ENCODE data around the gene PPM1H.

PPM1H gene

GRCh38 chr12:62865065-62865464 is 69.9 kb downstream of the PPM1H start:
- TF ChIP-seq TAF1 (IDR thresholded peaks at IDR 0.05; ENCODE audit: low read depth), result no peak
- no peak for TF ChIP-seq YY1 (IDR thresholded peaks at IDR 0.05; ENCODE audit: low read depth)
- no peak for TF ChIP-seq REST (IDR thresholded peaks at IDR 0.05; ENCODE audit: low read depth)
- no peak for TF ChIP-seq USF1 (IDR thresholded peaks at IDR 0.05)
- no peak for TF ChIP-seq ZBTB7A (IDR thresholded peaks at IDR 0.05; ENCODE audit: low read depth)
- no peak for TF ChIP-seq EP300 (IDR thresholded peaks at IDR 0.05; ENCODE audit: borderline replicate concordance)
- TF ChIP-seq FOXM1 (IDR thresholded peaks at IDR 0.05; ENCODE audit: borderline replicate concordance, low read depth), result no peak
- no peak for TF ChIP-seq CEBPB (IDR thresholded peaks at IDR 0.05)
- no peak for TF ChIP-seq CREB1 (IDR thresholded peaks at IDR 0.05; ENCODE audit: low read depth)
- no peak for TF ChIP-seq RAD21 (IDR thresholded peaks at IDR 0.05; ENCODE audit: low read depth)
- no peak for TF ChIP-seq TCF12 (IDR thresholded peaks at IDR 0.05; ENCODE audit: low read depth)
- no peak for TF ChIP-seq MAX (IDR thresholded peaks at IDR 0.05)
- TF ChIP-seq NFIC (IDR thresholded peaks at IDR 0.05), result no peak
- TF ChIP-seq EGR1 (IDR thresholded peaks at IDR 0.05), result no peak

GRCh38 chr12:62862259-62862881 is 72.6 kb downstream of the PPM1H start:
- TF ChIP-seq MAX (IDR thresholded peaks at IDR 0.05) (no peak), TEAD4 (IDR thresholded peaks at IDR 0.05) (no peak), EP300 (IDR thresholded peaks at IDR 0.05; ENCODE audit: borderline replicate concordance) (no peak), RAD21 (IDR thresholded peaks at IDR 0.05; ENCODE audit: low read depth) (no peak), YY1 (IDR thresholded peaks at IDR 0.05; ENCODE audit: low read depth) (no peak), TCF12 (IDR thresholded peaks at IDR 0.05; ENCODE audit: low read depth) (no peak), CEBPB (IDR thresholded peaks at IDR 0.05) (no peak), NFIC (IDR thresholded peaks at IDR 0.05) (no peak), USF1 (IDR thresholded peaks at IDR 0.05) (no peak)

- TF ChIP-seq YY1 (IDR thresholded peaks at IDR 0.05; ENCODE audit: low read depth) (no peak), EP300 (IDR thresholded peaks at IDR 0.05; ENCODE audit: borderline replicate concordance) (no peak), TAF1 (IDR thresholded peaks at IDR 0.05; ENCODE audit: low read depth) (no peak), RAD21 (IDR thresholded peaks at IDR 0.05; ENCODE audit: low read depth) (no peak), USF1 (IDR thresholded peaks at IDR 0.05) (no peak), CREB1 (IDR thresholded peaks at IDR 0.05; ENCODE audit: low read depth) (no peak), ZBTB7A (IDR thresholded peaks at IDR 0.05; ENCODE audit: low read depth) (no peak), REST (IDR thresholded peaks at IDR 0.05; ENCODE audit: low read depth) (no peak), CEBPB (IDR thresholded peaks at IDR 0.05) (no peak), FOXM1 (IDR thresholded peaks at IDR 0.05; ENCODE audit: borderline replicate concordance, low read depth) (no peak), EGR1 (IDR thresholded peaks at IDR 0.05) (no peak)
Observed at GRCh38 chr12:62861586-62861985, 73.4 kb downstream of the PPM1H start.

- no peak for TF ChIP-seq FOXM1 (IDR thresholded peaks at IDR 0.05; ENCODE audit: borderline replicate concordance, low read depth)
- no peak for TF ChIP-seq EGR1 (IDR thresholded peaks at IDR 0.05)
- no peak for TF ChIP-seq YY1 (IDR thresholded peaks at IDR 0.05; ENCODE audit: low read depth)
- TF ChIP-seq TAF1 (IDR thresholded peaks at IDR 0.05; ENCODE audit: low read depth), result no peak
- no peak for TF ChIP-seq RAD21 (IDR thresholded peaks at IDR 0.05; ENCODE audit: low read depth)
- TF ChIP-seq CEBPB (IDR thresholded peaks at IDR 0.05), result no peak
- no peak for TF ChIP-seq USF1 (IDR thresholded peaks at IDR 0.05)
- TF ChIP-seq TCF12 (IDR thresholded peaks at IDR 0.05; ENCODE audit: low read depth), result no peak
- TF ChIP-seq TEAD4 (IDR thresholded peaks at IDR 0.05), result no peak
- no peak for TF ChIP-seq NFIC (IDR thresholded peaks at IDR 0.05)
- TF ChIP-seq CREB1 (IDR thresholded peaks at IDR 0.05; ENCODE audit: low read depth), result no peak
- no peak for TF ChIP-seq EP300 (IDR thresholded peaks at IDR 0.05; ENCODE audit: borderline replicate concordance)
- TF ChIP-seq ZBTB7A (IDR thresholded peaks at IDR 0.05; ENCODE audit: low read depth), result no peak
- TF ChIP-seq MAX (IDR thresholded peaks at IDR 0.05), result no peak
- no peak for TF ChIP-seq REST (IDR thresholded peaks at IDR 0.05; ENCODE audit: low read depth)
Observed at GRCh38 chr12:62860501-62861411, 74.2 kb downstream of the PPM1H start.

All from Ishikawa (cell line).